SK-N-SH (cell line): ENCODE measurements around the gene RARB. TPM values are rescaled to one million over a fixed set of nuclear protein-coding genes. Genes with fewer than 3 reads are reported as not detected.

ENCODE experiments used
- CTCF ChIA-PET: fragments of 300-600, 350-600 bp; formaldehyde crosslinking; extraction: SDS; loops from one replicate; lab custom pipeline; 2021; lab: Yijun Ruan, JAX
- POLR2A ChIA-PET: fragments of 350-600 bp; sonication (Branson Sonifier 250); formaldehyde crosslinking; extraction: SDS; loops from one replicate; lab custom pipeline; 2020; ENCODE audit warnings: antibody characterized with exemption, inconsistent platforms; lab: Yijun Ruan, JAX
- DNase-seq: peaks from one replicate; pipeline ENCODE4 v3.0.0; 2012
- H2AFZ ChIP-seq: fragments of 200-600 bp; sonication (generic); 2 replicates; pipeline ENCODE4 v1.8.1; 2016; ENCODE audit warnings: antibody characterized with exemption, mild to moderate bottlenecking, low read depth
- H3F3A ChIP-seq: fragments of 200-600 bp; sonication (generic); replicated peaks from 2 replicates; pipeline ENCODE3; 2016; ENCODE audit warnings: antibody characterized with exemption, mild to moderate bottlenecking; ENCODE audit not compliant: insufficient read depth
- H3K27ac ChIP-seq, 2 experiments: fragments of 200-500 bp in 1 of 2; fragments of 200-600 bp in 1 of 2; sonication (Bioruptor generic) in 1 of 2; sonication (generic), shearing (Covaris generic) in 1 of 2; 2 replicates each; pipeline versions ENCODE4 v1.5.1 to v1.6.1; 2014 to 2016; ENCODE audit warnings: low read depth in 2 of 2, inconsistent platforms in 1 of 2, low read length in 1 of 2, mild to moderate bottlenecking in 1 of 2, mixed read lengths in 1 of 2
- H3K27me3 ChIP-seq: fragments of 200-600 bp; sonication (generic), shearing (Covaris generic); 2 replicates; pipeline ENCODE4 v1.6.1; 2016; ENCODE audit warnings: mixed run types; ENCODE audit not compliant: insufficient read depth
- H3K36me3 ChIP-seq, 2 experiments: fragments of 200-500 bp in 1 of 2; fragments of 200-600 bp in 1 of 2; sonication (Bioruptor generic) in 1 of 2; sonication (generic) in 1 of 2; replicated peaks in 1 of 2; 2 replicates each; pipeline versions ENCODE3 to v1.5.1; 2014 to 2016; ENCODE audit warnings: low read length in 1 of 2, mild to moderate bottlenecking in 1 of 2; ENCODE audit not compliant: insufficient read depth in 2 of 2, control insufficient read depth in 1 of 2
- H3K4me1 ChIP-seq, 2 experiments: fragments of 200-500 bp in 1 of 2; fragments of 200-600 bp in 1 of 2; sonication (Bioruptor generic) in 1 of 2; sonication (generic), shearing (Covaris generic) in 1 of 2; 2 replicates each; pipeline versions ENCODE4 v1.5.1 to v1.6.1; 2014 to 2016; ENCODE audit warnings: low read depth in 1 of 2, low read length in 1 of 2, mixed run types in 1 of 2; ENCODE audit not compliant: insufficient read depth in 2 of 2, control insufficient read depth in 1 of 2
- H3K4me2 ChIP-seq: fragments of 200-600 bp; sonication (generic), shearing (Covaris generic); 2 replicates; pipeline ENCODE4 v1.6.1; 2017; ENCODE audit warnings: mixed run types
- H3K4me3 ChIP-seq, 2 experiments: fragments of 200-500 bp in 1 of 2; fragments of 200-600 bp in 1 of 2; sonication (Bioruptor generic) in 1 of 2; sonication (generic), shearing (Covaris generic) in 1 of 2; 2 replicates each; pipeline versions ENCODE4 v1.5.1 to v1.8.1; 2014 to 2016; ENCODE audit warnings: low read depth in 2 of 2, inconsistent platforms in 1 of 2, low read length in 1 of 2, mild to moderate bottlenecking in 1 of 2, mixed read lengths in 1 of 2, moderate library complexity in 1 of 2
- H3K79me2 ChIP-seq: fragments of 200-600 bp; sonication (generic); 2 replicates; pipeline ENCODE4 v1.8.1; 2017; ENCODE audit warnings: mild to moderate bottlenecking; ENCODE audit not compliant: insufficient read depth
- H3K9ac ChIP-seq: fragments of 200-600 bp; sonication (generic); 2 replicates; pipeline ENCODE4 v1.6.1; 2017; ENCODE audit warnings: mixed run types
- H3K9me2 ChIP-seq: fragments of 200-600 bp; sonication (generic); 2 replicates; pipeline ENCODE4 v1.6.1; 2017; ENCODE audit warnings: mixed run types
- H3K9me3 ChIP-seq: fragments of 200-600 bp; sonication (generic); 2 replicates; pipeline ENCODE4 v1.6.1; 2017; ENCODE audit warnings: mixed run types, mild to moderate bottlenecking, moderate library complexity
- H4K20me1 ChIP-seq: fragments of 200-600 bp; sonication (generic); 2 replicates; pipeline ENCODE4 v1.6.1; 2017; ENCODE audit warnings: mild to moderate bottlenecking, mixed run types; ENCODE audit not compliant: insufficient read depth
- CHD2 ChIP-seq: fragments of 150-350 bp; IDR thresholded peaks from 2 replicates; pipeline ENCODE4 v1.6.1; 2018; ENCODE audit warnings: low read length; ENCODE audit not compliant: partially characterized antibody
- ELF1 ChIP-seq: IDR thresholded peaks from 2 replicates; pipeline ENCODE4 v1.4.0; 2012
- EP300 ChIP-seq, 2 experiments: IDR thresholded peaks; 2 replicates each; pipeline versions ENCODE4 v1.4.0 to v1.6.1; 2012; ENCODE audit warnings: borderline replicate concordance in 1 of 2, low read depth in 1 of 2, low read length in 1 of 2
- FOSL2 ChIP-seq: IDR thresholded peaks from 2 replicates; pipeline ENCODE4 v1.4.0; 2012; ENCODE audit warnings: low read depth, mild to moderate bottlenecking, moderate library complexity, borderline replicate concordance
- FOXJ3 ChIP-seq: sonication (generic); formaldehyde crosslinking; IDR thresholded peaks from 2 replicates; pipeline ENCODE4 v1.5.1; 2020; ENCODE audit warnings: mild to moderate bottlenecking, missing genetic modification reagents
- GABPA ChIP-seq: IDR thresholded peaks from 2 replicates; pipeline ENCODE4 v1.4.0; 2012; ENCODE audit warnings: low read depth, mild to moderate bottlenecking
- GATA2 ChIP-seq: sonication (generic); formaldehyde crosslinking; IDR thresholded peaks from 2 replicates; pipeline ENCODE4 v1.5.0; 2020; ENCODE audit warnings: mild to moderate bottlenecking, missing genetic modification reagents
- NFIC ChIP-seq: IDR thresholded peaks from 2 replicates; pipeline ENCODE4 v1.4.0; 2012; ENCODE audit warnings: borderline replicate concordance
- PBX3 ChIP-seq: IDR thresholded peaks from 2 replicates; pipeline ENCODE4; 2012
- RCOR1 ChIP-seq: fragments of 150-350 bp; IDR thresholded peaks from 2 replicates; pipeline ENCODE4 v1.6.1; 2017; ENCODE audit warnings: antibody characterized with exemption, low read length
- REST ChIP-seq: IDR thresholded peaks from 2 replicates; pipeline ENCODE4 v1.6.1; 2012; ENCODE audit warnings: mild to moderate bottlenecking, low read depth, low read length, moderate library complexity
- RFX5 ChIP-seq: IDR thresholded peaks from 2 replicates; pipeline ENCODE4 v1.6.1; 2012; ENCODE audit warnings: mild to moderate bottlenecking, improper control_type of control experiment, low read length
- RXRA ChIP-seq: IDR thresholded peaks from 2 replicates; pipeline ENCODE4 v1.4.0; 2012; ENCODE audit warnings: low read depth, mild to moderate bottlenecking, borderline replicate concordance
- TAF1 ChIP-seq: IDR thresholded peaks from 2 replicates; pipeline ENCODE4 v1.6.1; 2012; ENCODE audit warnings: low read depth, mild to moderate bottlenecking, low read length, moderate library complexity, borderline replicate concordance
- TCF12 ChIP-seq: IDR thresholded peaks from 2 replicates; pipeline ENCODE4 v1.4.0; 2012
- TEAD4 ChIP-seq: IDR thresholded peaks from 2 replicates; pipeline ENCODE4 v1.4.0; 2012; ENCODE audit warnings: mild to moderate bottlenecking, borderline replicate concordance; ENCODE audit not compliant: insufficient read depth
- USF1 ChIP-seq: IDR thresholded peaks from 2 replicates; pipeline ENCODE4 v1.4.0; 2012; ENCODE audit warnings: low read depth, borderline replicate concordance
- WGBS: methylation state at CpG from one replicate; pipeline ENCODE4 v1.1.6; 2017; ENCODE audit warnings: low lambda C conversion rate; 5-methylcytosine and 5-hydroxymethylcytosine counted together
- polyA plus RNA-seq, 3 experiments: library from polyadenylated mRNA; depleted of rRNA; stranded (reverse); fragments of >200 nt; gene quantifications; 2 replicates each; pipeline ENCODE4 v1.2.3, GENCODE V29; 2012

The RARB gene
- polyA plus RNA-seq, 1 of the 3 experiments (the other 2 are of a cell fraction), result 10.7 TPM

GRCh38 chr3:25589104-25589782, 161.2 kb downstream of the RARB start:
- POLR2A ChIA-PET, result no interaction called here
- WGBS, result 99% methylated on average over 4 of the region's 4 CpGs
- H4K20me1 ChIP-seq, result no peaks in the 10 kb centered on the region
- H3K27me3 ChIP-seq, result no peaks in the 10 kb centered on the region
- H3K4me3 ChIP-seq, result no peak overlapping the region
- no peaks in the 10 kb centered on the region for H3K79me2 ChIP-seq
- TF ChIP-seq GATA2 (CRISPR knock-in tag) (no peak), GABPA (no peak), TAF1 (no peak), RFX5 (no peak), TEAD4 (no peak), USF1 (no peak), ELF1 (no peak), REST (no peak), RXRA (no peak), EP300 (IDR thresholded peaks at IDR 0.05; ENCODE audit: borderline replicate concordance in 1 of 2, low read depth in 1 of 2, low read length in 1 of 2) (no peak), FOXJ3 (CRISPR knock-in tag) (no peak), RCOR1 (no peak), TCF12 (no peak)
- H3K4me1 ChIP-seq, result peaks cover 14 to 26% of the 10 kb centered on the region in 2 experiments
- no peak overlapping the region for H3K9ac ChIP-seq
- H2AFZ ChIP-seq, result no peak overlapping the region
- CTCF ChIA-PET, result interaction anchor here (1.1 kb wide), 1 partner anchor 23 kb away, joined by 3 read pairs; no protein-coding TSS in a partner anchor
- H3F3A ChIP-seq, result peaks cover 13% of the 10 kb centered on the region
- no peak overlapping the region for H3K4me2 ChIP-seq
- H3K9me3 ChIP-seq, result no peaks in the 10 kb centered on the region
- no peak overlapping the region for H3K27ac ChIP-seq
- H3K36me3 ChIP-seq, result no peaks in the 10 kb centered on the region
- no peak for DNase-seq
- no peaks in the 10 kb centered on the region for H3K9me2 ChIP-seq

DNA sequence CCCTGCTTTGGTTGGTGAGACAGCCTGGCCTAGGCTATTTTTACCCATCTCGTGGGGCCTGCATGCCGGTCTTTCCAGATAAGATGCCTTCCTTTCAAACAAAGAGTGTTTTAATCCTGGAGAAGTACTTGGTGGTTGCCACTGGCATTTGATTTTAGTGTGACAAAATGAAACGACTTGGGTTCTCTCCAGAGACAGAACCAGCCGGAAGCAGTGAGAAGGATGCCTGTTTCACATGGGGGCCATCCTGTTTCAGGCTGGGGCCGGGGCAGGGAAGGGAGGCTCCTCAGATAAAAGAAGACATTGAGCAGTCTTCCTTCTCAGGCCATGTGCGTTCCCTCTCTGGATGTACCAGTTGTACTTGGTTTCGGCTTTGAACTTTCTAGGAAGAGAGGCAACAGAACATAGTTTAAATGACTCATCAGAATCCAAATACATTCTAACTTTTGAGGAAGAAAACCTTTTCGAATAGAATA, 161.8 kb downstream of the RARB start:
- Histone ChIP-seq H3K36me3 (peaks cover under 1 to 3% of the 10 kb centered on the region in 2 experiments), H3K4me3 (no peak overlapping the region), H3K4me2 (no peak overlapping the region), H3K27ac (no peak overlapping the region), H3F3A (peaks cover 19% of the 10 kb centered on the region), H3K27me3 (no peaks in the 10 kb centered on the region), H3K9ac (no peak overlapping the region), H2AFZ (no peak overlapping the region)
- 92% methylated on average over 8 of the region's 8 CpGs for WGBS
- no peak for DNase-seq
- TF ChIP-seq GABPA, result no peak
- TF ChIP-seq PBX3, result no peak
- TF ChIP-seq NFIC, result no peak
- TF ChIP-seq CHD2, result no peak
- TF ChIP-seq FOSL2, result no peak
- no peak for TF ChIP-seq TEAD4
- TF ChIP-seq, all 33 proteins: peak for 0
- H3K9me3 ChIP-seq, result no peaks in the 10 kb centered on the region
- no peaks in the 10 kb centered on the region for H3K9me2 ChIP-seq
- peaks cover 14 to 28% of the 10 kb centered on the region in 2 experiments for H3K4me1 ChIP-seq
- no peaks in the 10 kb centered on the region for H3K79me2 ChIP-seq
- H4K20me1 ChIP-seq, result no peaks in the 10 kb centered on the region
- ChIA-PET CTCF (interaction anchor here (1.2 kb wide), 1 partner anchor 21 kb away, joined by 3 read pairs; no protein-coding TSS in a partner anchor), POLR2A (no interaction called here)
